Mesendoderm (in vitro differentiated cells): ENCODE data around the gene IFI44.

Experiments
- DNase-seq: peaks from one replicate; pipeline ENCODE4 v3.0.0; 2013
- H2AK5ac ChIP-seq: 2 replicates; pipeline ENCODE4 v1.6.1; 2013; ENCODE audit warnings: low read length, inconsistent platforms
- H2BK120ac ChIP-seq: 2 replicates; pipeline ENCODE4 v1.6.1; 2013; ENCODE audit warnings: low read depth, mild to moderate bottlenecking, low read length, moderate library complexity, mixed read lengths
- H2BK15ac ChIP-seq: replicated peaks from 2 replicates; pipeline ENCODE4 v1.6.1; 2013; ENCODE audit warnings: low read depth, mild to moderate bottlenecking, moderate library complexity
- H2BK5ac ChIP-seq: 2 replicates; pipeline ENCODE4 v1.6.1; 2013; ENCODE audit warnings: low read length, inconsistent platforms
- H3K18ac ChIP-seq: 2 replicates; pipeline ENCODE4 v1.6.1; 2013; ENCODE audit warnings: mild to moderate bottlenecking, low read length, mixed read lengths
- H3K23ac ChIP-seq: one replicate; pipeline ENCODE4 v1.6.1; 2013; ENCODE audit warnings: low read length
- H3K27ac ChIP-seq: 2 replicates; pipeline ENCODE4 v1.5.1; 2013; ENCODE audit warnings: low read depth, mild to moderate bottlenecking, inconsistent platforms, low read length, moderate library complexity
- H3K27me3 ChIP-seq: 2 replicates; pipeline ENCODE4 v1.6.1; 2013; ENCODE audit warnings: low read length, control low read depth, mild to moderate bottlenecking, inconsistent platforms; ENCODE audit not compliant: insufficient read depth, poor library complexity
- H3K36me3 ChIP-seq: 2 replicates; pipeline ENCODE4 v1.6.1; 2013; ENCODE audit warnings: low read length, inconsistent platforms; ENCODE audit not compliant: control insufficient read depth, insufficient read depth
- H3K4ac ChIP-seq: one replicate; pipeline ENCODE4 v1.6.1; 2013; ENCODE audit warnings: low read depth, mild to moderate bottlenecking, low read length, moderate library complexity
- H3K4me1 ChIP-seq: 2 replicates; pipeline ENCODE4 v1.6.1; 2013; ENCODE audit warnings: low read depth, low read length, inconsistent platforms; ENCODE audit not compliant: control insufficient read depth
- H3K4me2 ChIP-seq: 2 replicates; pipeline ENCODE4 v1.6.1; 2013; ENCODE audit warnings: low read length
- H3K4me3 ChIP-seq: 2 replicates; pipeline ENCODE4 v1.5.1; 2013; ENCODE audit warnings: mild to moderate bottlenecking, low read length
- H3K56ac ChIP-seq: one replicate; pipeline ENCODE4 v1.6.1; 2013; ENCODE audit warnings: low read length
- H3K79me1 ChIP-seq: 2 replicates; pipeline ENCODE4 v1.6.1; 2013; ENCODE audit warnings: low read length, inconsistent platforms
- H3K79me2 ChIP-seq: 2 replicates; pipeline ENCODE4 v1.6.1; 2013; ENCODE audit warnings: mild to moderate bottlenecking, low read length; ENCODE audit not compliant: control insufficient read depth, insufficient read depth
- H3K9ac ChIP-seq: 2 replicates; pipeline ENCODE4 v1.6.1; 2013; ENCODE audit warnings: low read length, inconsistent platforms
- H4K5ac ChIP-seq: one replicate; pipeline ENCODE4 v1.6.1; 2013; ENCODE audit warnings: low read length
- H4K8ac ChIP-seq: one replicate; pipeline ENCODE4 v1.6.1; 2013; ENCODE audit warnings: low read depth, mild to moderate bottlenecking, control low read depth, low read length, moderate library complexity
- WGBS: extraction: QIAGEN DNeasy Blood & Tissue Kit; methylation state at CpG from one replicate; pipeline ENCODE4 v1.1.7; 2013; ENCODE audit warnings: low lambda C conversion rate, missing lambda C conversion rate; ENCODE audit not compliant: insufficient coverage; ENCODE audit errors: extremely low coverage; 5-methylcytosine and 5-hydroxymethylcytosine counted together

Gene IFI44

GRCh38 chr1:78687914-78688313 lies 38.3 kb downstream of the IFI44 start:
- no peak overlapping the region for H4K8ac ChIP-seq
- H3K18ac ChIP-seq: no peak overlapping the region
- H3K79me1 ChIP-seq: no peaks in the 10 kb centered on the region
- H3K4me1 ChIP-seq: no peaks in the 10 kb centered on the region
- no peak overlapping the region for H3K23ac ChIP-seq
- no peak for DNase-seq
- H3K27me3 ChIP-seq: no peaks in the 10 kb centered on the region
- H2AK5ac ChIP-seq: no peak overlapping the region
- H4K5ac ChIP-seq: no peak overlapping the region
- H2BK120ac ChIP-seq: no peak overlapping the region
- no peak overlapping the region for H2BK5ac ChIP-seq
- H3K27ac ChIP-seq: no peak overlapping the region
- no peaks in the 10 kb centered on the region for H3K79me2 ChIP-seq
- no peak overlapping the region for H3K9ac ChIP-seq
- H3K56ac ChIP-seq: no peak overlapping the region
- H2BK15ac ChIP-seq: no peak overlapping the region
- no CpG with 5 or more reads among the region's 2 CpGs for WGBS
- no peak overlapping the region for H3K4me2 ChIP-seq
- H3K36me3 ChIP-seq: no peaks in the 10 kb centered on the region
- H3K4me3 ChIP-seq: no peak overlapping the region
- no peak overlapping the region for H3K4ac ChIP-seq

- Histone ChIP-seq H2BK15ac (no peak overlapping the region), H3K4me3 (no peak overlapping the region), H2BK5ac (no peak overlapping the region), H3K27ac (no peak overlapping the region), H3K4me1 (no peaks in the 10 kb centered on the region), H4K5ac (no peak overlapping the region), H3K4ac (no peak overlapping the region), H4K8ac (no peak overlapping the region), H2BK120ac (no peak overlapping the region), H3K27me3 (no peaks in the 10 kb centered on the region), H3K79me2 (no peaks in the 10 kb centered on the region), H2AK5ac (no peak overlapping the region), H3K36me3 (no peaks in the 10 kb centered on the region), H3K4me2 (no peak overlapping the region), H3K18ac (no peak overlapping the region), H3K79me1 (no peaks in the 10 kb centered on the region), H3K23ac (no peak overlapping the region), H3K56ac (no peak overlapping the region), H3K9ac (no peak overlapping the region)
- peak; percentile 21 for DNase-seq
These were observed 39.1 kb downstream of the IFI44 start for GRCh38 chr1:78688697-78689096.

- no peaks in the 10 kb centered on the region for H3K79me1 ChIP-seq
- no peak overlapping the region for H4K8ac ChIP-seq
- H3K27me3 ChIP-seq: no peaks in the 10 kb centered on the region
- H3K27ac ChIP-seq: no peak overlapping the region
- H3K9ac ChIP-seq: no peak overlapping the region
- no peak overlapping the region for H3K18ac ChIP-seq
- H3K4me2 ChIP-seq: no peak overlapping the region
- H3K56ac ChIP-seq: no peak overlapping the region
- H3K4me1 ChIP-seq: no peaks in the 10 kb centered on the region
- H2AK5ac ChIP-seq: no peak overlapping the region
- no peaks in the 10 kb centered on the region for H3K36me3 ChIP-seq
- WGBS: no CpG with 5 or more reads among the region's 3 CpGs
- no peak overlapping the region for H2BK120ac ChIP-seq
- H3K4ac ChIP-seq: no peak overlapping the region
- no peak overlapping the region for H3K4me3 ChIP-seq
- no peaks in the 10 kb centered on the region for H3K79me2 ChIP-seq
- DNase-seq: no peak
- no peak overlapping the region for H3K23ac ChIP-seq
- H2BK15ac ChIP-seq: no peak overlapping the region
- H2BK5ac ChIP-seq: no peak overlapping the region
- no peak overlapping the region for H4K5ac ChIP-seq
These were observed 40.9 kb downstream of the IFI44 start for GRCh38 chr1:78690516-78690915.

- no peak overlapping the region for H3K23ac ChIP-seq
- H2AK5ac ChIP-seq: no peak overlapping the region
- H4K5ac ChIP-seq: no peak overlapping the region
- no peak overlapping the region for H2BK120ac ChIP-seq
- H3K9ac ChIP-seq: no peak overlapping the region
- no peaks in the 10 kb centered on the region for H3K36me3 ChIP-seq
- no peak overlapping the region for H3K4ac ChIP-seq
- no peaks in the 10 kb centered on the region for H3K4me1 ChIP-seq
- no peak overlapping the region for H3K18ac ChIP-seq
- no peak overlapping the region for H2BK15ac ChIP-seq
- H3K27me3 ChIP-seq: no peaks in the 10 kb centered on the region
- no peak overlapping the region for H3K4me3 ChIP-seq
- H3K4me2 ChIP-seq: no peak overlapping the region
- no peaks in the 10 kb centered on the region for H3K79me1 ChIP-seq
- H3K79me2 ChIP-seq: no peaks in the 10 kb centered on the region
- no peak overlapping the region for H3K27ac ChIP-seq
- WGBS: no CpG with 5 or more reads among the region's 4 CpGs
- H4K8ac ChIP-seq: no peak overlapping the region
- no peak overlapping the region for H3K56ac ChIP-seq
- no peak overlapping the region for H2BK5ac ChIP-seq
- no peak for DNase-seq
These were observed 42.5 kb downstream of the IFI44 start for GRCh38 chr1:78691995-78692747.

- Histone ChIP-seq H2AK5ac (no peak overlapping the region), H3K4me2 (no peak overlapping the region), H4K8ac (no peak overlapping the region), H3K36me3 (no peaks in the 10 kb centered on the region), H2BK15ac (no peak overlapping the region), H3K18ac (no peak overlapping the region), H3K27me3 (no peaks in the 10 kb centered on the region), H3K27ac (no peak overlapping the region), H3K9ac (no peak overlapping the region), H3K4ac (no peak overlapping the region), H3K23ac (no peak overlapping the region), H2BK5ac (no peak overlapping the region), H2BK120ac (no peak overlapping the region), H3K4me1 (no peaks in the 10 kb centered on the region), H3K79me2 (no peaks in the 10 kb centered on the region), H3K4me3 (no peak overlapping the region), H4K5ac (no peak overlapping the region), H3K79me1 (no peaks in the 10 kb centered on the region), H3K56ac (no peak overlapping the region)
- DNase-seq: no peak
These were observed 50.2 kb downstream of the IFI44 start for GRCh38 chr1:78699813-78700212.

- H3K4ac ChIP-seq: no peak overlapping the region
- no peak overlapping the region for H3K9ac ChIP-seq
- no peak overlapping the region for H2BK15ac ChIP-seq
- no peak overlapping the region for H4K5ac ChIP-seq
- no peaks in the 10 kb centered on the region for H3K27me3 ChIP-seq
- no peak overlapping the region for H4K8ac ChIP-seq
- no peak overlapping the region for H3K4me3 ChIP-seq
- H3K27ac ChIP-seq: no peak overlapping the region
- no peak for DNase-seq
- no peak overlapping the region for H2AK5ac ChIP-seq
- no peak overlapping the region for H3K18ac ChIP-seq
- H2BK5ac ChIP-seq: no peak overlapping the region
- WGBS: no CpG with 5 or more reads among the region's 2 CpGs
- no peak overlapping the region for H3K4me2 ChIP-seq
- no peaks in the 10 kb centered on the region for H3K4me1 ChIP-seq
- H3K79me2 ChIP-seq: no peaks in the 10 kb centered on the region
- no peaks in the 10 kb centered on the region for H3K36me3 ChIP-seq
- no peak overlapping the region for H3K23ac ChIP-seq
- no peaks in the 10 kb centered on the region for H3K79me1 ChIP-seq
- H2BK120ac ChIP-seq: no peak overlapping the region
- no peak overlapping the region for H3K56ac ChIP-seq
These were observed 52.8 kb downstream of the IFI44 start for GRCh38 chr1:78702426-78702825.
